Mononuclear cell (primary cell): ENCODE results near the gene DDX10. TPM values are rescaled to one million over a fixed set of nuclear protein-coding genes. Genes with fewer than 3 reads are reported as not detected.

Experiments used
- H3K27me3 ChIP-seq: 2 replicates; pipeline ENCODE4 v1.6.0; 2011; ENCODE audit warnings: low read length, control low read depth; ENCODE audit not compliant: insufficient read depth
- H3K4me1 ChIP-seq: 2 replicates; pipeline ENCODE4 v1.5.1; 2011; ENCODE audit warnings: mild to moderate bottlenecking, low read length, control low read depth; ENCODE audit not compliant: insufficient read depth
- H3K4me3 ChIP-seq: 2 replicates; pipeline ENCODE4 v1.5.1; 2011; ENCODE audit warnings: mild to moderate bottlenecking, low read length, moderate library complexity
- H3K9me3 ChIP-seq: 2 replicates; pipeline ENCODE4 v1.5.1; 2011; ENCODE audit warnings: low read depth, mild to moderate bottlenecking, control low read depth, low read length
- total RNA-seq: library from RNA; depleted of rRNA; stranded (reverse); fragments of >200 nt; gene quantifications from one replicate; pipeline ENCODE4 v1.2.3, GENCODE V29; 2012

DDX10 gene
- total RNA-seq, 1 donor: 8.5 TPM

DNA sequence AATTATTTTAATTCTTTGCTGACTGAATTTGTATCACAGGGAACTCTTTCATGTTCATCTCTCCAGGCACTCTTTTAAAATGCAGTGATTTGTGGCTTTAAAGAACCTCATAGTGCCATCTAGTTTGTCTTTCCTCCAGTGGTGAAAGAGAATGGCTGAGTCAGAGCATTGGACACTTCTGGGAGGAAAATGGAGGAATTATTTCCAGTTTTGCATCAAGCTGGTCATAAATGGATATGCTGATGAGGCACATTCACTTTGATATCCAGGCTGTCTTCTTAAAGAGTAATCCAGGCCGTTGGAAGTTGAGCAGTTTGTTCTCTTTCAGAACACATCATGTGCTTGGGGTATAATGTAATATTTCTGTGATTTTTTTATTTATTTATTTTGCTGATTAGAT is 273.7 kb downstream of the DDX10 start:
- Histone ChIP-seq H3K4me3 (no peak overlapping the region), H3K4me1 (no peaks in the 10 kb centered on the region), H3K9me3 (no peaks in the 10 kb centered on the region), H3K27me3 (no peaks in the 10 kb centered on the region)

DNA sequence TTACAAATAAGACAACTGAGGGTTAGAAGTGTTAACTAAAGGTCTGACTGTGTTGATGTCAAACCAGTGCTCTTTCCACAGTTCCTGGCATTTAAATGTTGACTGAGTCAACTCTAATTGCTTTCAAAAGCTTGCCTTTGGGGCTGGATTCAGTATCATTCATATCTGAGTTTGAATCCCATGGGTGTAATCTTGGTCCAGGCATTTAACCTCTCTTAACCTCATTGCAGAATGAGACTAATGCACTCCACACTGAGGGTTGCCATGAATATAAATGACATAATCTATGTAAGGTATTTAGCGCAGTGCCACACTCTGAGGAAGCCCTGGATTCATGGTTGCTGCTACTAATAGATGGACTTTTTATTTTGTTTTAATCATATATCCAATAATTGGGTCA is 274.3 kb downstream of the DDX10 start:
- H3K4me1 ChIP-seq: no peaks in the 10 kb centered on the region
- H3K4me3 ChIP-seq: no peak overlapping the region
- H3K9me3 ChIP-seq: no peaks in the 10 kb centered on the region
- no peaks in the 10 kb centered on the region for H3K27me3 ChIP-seq

DNA sequence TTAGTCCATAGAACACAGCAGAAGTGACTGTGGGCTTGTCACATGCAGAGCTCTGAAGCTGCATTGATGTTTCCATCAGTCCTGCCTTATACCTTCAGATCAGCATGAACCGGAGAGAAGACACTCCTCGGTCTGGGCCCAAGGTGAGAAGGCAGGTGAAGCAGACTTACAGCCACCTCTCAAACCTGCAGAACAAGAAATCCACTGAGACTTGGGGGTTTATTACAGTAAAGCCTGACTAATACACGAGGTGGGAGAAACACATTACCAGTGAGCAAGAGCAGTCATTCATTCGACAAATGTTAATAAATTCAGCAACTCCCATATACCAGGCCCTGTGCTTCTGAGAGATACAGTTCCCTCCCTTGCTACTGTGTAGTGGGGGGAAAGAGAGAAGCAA is 279.0 kb downstream of the DDX10 start:
- Histone ChIP-seq H3K4me1 (no peaks in the 10 kb centered on the region), H3K27me3 (no peaks in the 10 kb centered on the region), H3K4me3 (no peak overlapping the region), H3K9me3 (no peaks in the 10 kb centered on the region)

- Histone ChIP-seq H3K4me3 (no peak overlapping the region), H3K4me1 (no peaks in the 10 kb centered on the region), H3K9me3 (no peaks in the 10 kb centered on the region), H3K27me3 (no peaks in the 10 kb centered on the region)
These were observed 279.8 kb downstream of the DDX10 start for GRCh38 chr11:108944471-108945178.

GRCh38 chr11:108945341-108945740 is 280.5 kb downstream of the DDX10 start:
- Histone ChIP-seq H3K4me3 (no peak overlapping the region), H3K4me1 (no peaks in the 10 kb centered on the region), H3K27me3 (no peaks in the 10 kb centered on the region), H3K9me3 (no peaks in the 10 kb centered on the region)

GRCh38 chr11:108947654-108948570 is 283.0 kb downstream of the DDX10 start:
- H3K4me3 ChIP-seq: no peak overlapping the region
- no peaks in the 10 kb centered on the region for H3K9me3 ChIP-seq
- no peaks in the 10 kb centered on the region for H3K4me1 ChIP-seq
- H3K27me3 ChIP-seq: no peaks in the 10 kb centered on the region

DNA sequence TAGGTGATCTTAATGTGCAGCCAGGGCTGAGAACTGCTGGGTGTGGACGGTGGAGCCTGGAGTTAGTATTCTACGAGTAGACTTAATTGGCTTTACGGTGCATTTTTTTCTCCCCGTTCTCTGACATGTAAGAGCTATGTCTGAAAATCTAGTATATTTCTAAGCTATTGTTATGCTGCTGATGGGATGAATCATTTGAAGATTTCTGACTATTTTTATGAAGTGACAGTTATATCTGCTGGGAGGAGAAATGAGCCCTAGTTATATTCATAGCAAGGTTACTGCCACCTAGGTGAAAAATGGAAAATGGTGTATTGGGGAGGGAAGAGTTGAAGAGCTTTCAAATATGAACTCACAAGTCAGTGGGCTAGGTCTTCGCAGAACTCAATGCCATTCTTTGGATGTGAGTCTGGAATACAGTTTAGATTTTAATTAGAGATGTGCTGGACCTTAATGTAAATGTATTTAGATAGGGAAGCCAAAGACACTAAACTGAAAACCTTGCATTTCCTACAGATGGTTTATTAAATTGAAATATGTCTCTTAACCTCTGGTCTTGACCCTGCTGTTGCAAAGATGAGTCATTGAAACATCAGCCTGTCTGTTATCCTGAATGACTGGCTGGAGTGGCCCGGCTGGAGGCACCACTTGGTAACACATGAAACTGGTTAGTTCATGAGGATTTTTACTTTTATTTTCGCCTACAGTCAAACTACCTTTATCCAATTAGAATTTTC is 293.7 kb downstream of the DDX10 start:
- Histone ChIP-seq H3K27me3 (no peaks in the 10 kb centered on the region), H3K4me1 (no peaks in the 10 kb centered on the region), H3K4me3 (no peak overlapping the region), H3K9me3 (no peaks in the 10 kb centered on the region)

DNA sequence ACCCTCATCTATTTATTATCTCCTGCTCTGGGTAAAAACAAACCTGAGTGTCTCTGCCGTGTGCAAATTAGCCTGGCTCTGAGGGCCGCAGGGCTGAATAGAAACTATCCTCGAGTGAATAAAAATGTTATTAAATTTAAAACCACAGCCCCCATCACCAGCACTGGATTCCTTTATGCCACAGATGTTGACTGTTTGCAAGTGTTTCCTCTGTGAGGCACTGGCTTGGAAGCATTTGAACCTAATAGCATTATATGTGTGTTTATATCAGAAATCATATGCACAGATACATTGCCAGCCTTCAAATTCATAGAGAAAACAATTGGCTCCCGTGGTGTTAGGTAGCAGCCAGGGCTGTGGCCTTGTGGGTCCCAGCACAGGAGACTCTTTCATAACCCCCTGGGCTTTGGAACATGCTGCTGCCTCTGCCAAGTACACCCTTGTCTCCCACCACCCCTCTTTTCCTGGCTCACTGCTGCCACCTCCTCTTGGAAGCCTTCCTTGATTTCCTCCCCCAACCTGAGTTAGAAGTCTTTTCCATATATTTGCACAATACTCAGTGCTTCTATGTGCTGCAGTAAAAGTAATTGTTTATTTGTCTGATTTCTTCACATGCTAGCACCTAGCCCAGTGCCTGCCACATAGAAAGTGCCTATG is 294.4 kb downstream of the DDX10 start:
- H3K27me3 ChIP-seq: no peaks in the 10 kb centered on the region
- H3K9me3 ChIP-seq: no peaks in the 10 kb centered on the region
- H3K4me3 ChIP-seq: no peak overlapping the region

GRCh38 chr11:108959874-108960273 is 295.0 kb downstream of the DDX10 start:
- H3K4me1 ChIP-seq: no peaks in the 10 kb centered on the region
- no peaks in the 10 kb centered on the region for H3K27me3 ChIP-seq
- no peaks in the 10 kb centered on the region for H3K9me3 ChIP-seq
- H3K4me3 ChIP-seq: no peak overlapping the region

More for the DNA sequence above, 294.4 kb downstream of the DDX10 start:
- H3K4me1 ChIP-seq: no peaks in the 10 kb centered on the region

- Histone ChIP-seq H3K27me3 (no peaks in the 10 kb centered on the region), H3K9me3 (no peaks in the 10 kb centered on the region), H3K4me3 (no peak overlapping the region)
These were observed 295.6 kb downstream of the DDX10 start for GRCh38 chr11:108960501-108960900.

DNA sequence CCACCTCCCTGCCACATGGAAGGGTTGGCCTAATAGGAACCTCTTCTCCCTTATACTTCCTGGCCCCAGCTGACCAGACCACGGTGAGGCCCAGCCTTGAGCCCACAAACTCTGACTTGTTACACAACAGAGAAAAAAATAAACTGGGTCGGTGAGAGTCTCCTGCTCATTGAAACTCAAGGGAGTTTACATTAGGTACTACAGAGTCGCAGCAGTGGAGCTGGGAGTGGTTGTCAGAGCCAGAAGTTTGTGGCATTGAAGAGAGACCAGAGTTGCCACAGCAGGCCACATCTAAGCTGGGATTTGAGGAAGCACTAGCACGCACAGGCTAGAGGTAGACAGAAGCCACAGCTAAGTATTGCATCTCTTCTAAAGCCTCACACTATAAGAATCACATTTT is 296.2 kb downstream of the DDX10 start:
- Histone ChIP-seq H3K9me3 (no peaks in the 10 kb centered on the region), H3K4me3 (no peak overlapping the region), H3K4me1 (no peaks in the 10 kb centered on the region), H3K27me3 (no peaks in the 10 kb centered on the region)

More at GRCh38 chr11:108960501-108960900, 295.6 kb downstream of the DDX10 start:
- no peaks in the 10 kb centered on the region for H3K4me1 ChIP-seq

DNA sequence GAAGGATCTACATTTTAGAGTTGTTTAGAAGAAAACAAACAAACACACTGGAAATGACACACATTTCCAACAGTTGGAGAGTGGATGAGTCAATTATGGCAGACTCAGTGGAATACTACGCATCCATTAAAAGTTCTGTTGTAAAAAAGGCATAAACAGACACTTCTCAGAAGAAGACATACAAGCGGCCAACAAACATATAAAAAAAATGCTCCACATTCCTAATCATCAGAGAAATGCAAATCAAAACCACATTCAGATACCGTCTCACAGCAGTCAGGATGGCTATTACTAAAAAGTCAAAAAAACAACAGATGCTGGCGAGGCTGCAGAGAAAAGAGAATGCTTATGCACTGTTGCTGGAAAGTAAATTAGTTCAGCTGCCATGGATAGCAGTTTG is 298.2 kb downstream of the DDX10 start:
- Histone ChIP-seq H3K27me3 (no peaks in the 10 kb centered on the region), H3K9me3 (no peaks in the 10 kb centered on the region), H3K4me3 (no peak overlapping the region), H3K4me1 (no peaks in the 10 kb centered on the region)

GRCh38 chr11:108965306-108966001 is 300.6 kb downstream of the DDX10 start:
- no peaks in the 10 kb centered on the region for H3K4me1 ChIP-seq
- no peaks in the 10 kb centered on the region for H3K9me3 ChIP-seq
- no peaks in the 10 kb centered on the region for H3K27me3 ChIP-seq
- no peak overlapping the region for H3K4me3 ChIP-seq

DNA sequence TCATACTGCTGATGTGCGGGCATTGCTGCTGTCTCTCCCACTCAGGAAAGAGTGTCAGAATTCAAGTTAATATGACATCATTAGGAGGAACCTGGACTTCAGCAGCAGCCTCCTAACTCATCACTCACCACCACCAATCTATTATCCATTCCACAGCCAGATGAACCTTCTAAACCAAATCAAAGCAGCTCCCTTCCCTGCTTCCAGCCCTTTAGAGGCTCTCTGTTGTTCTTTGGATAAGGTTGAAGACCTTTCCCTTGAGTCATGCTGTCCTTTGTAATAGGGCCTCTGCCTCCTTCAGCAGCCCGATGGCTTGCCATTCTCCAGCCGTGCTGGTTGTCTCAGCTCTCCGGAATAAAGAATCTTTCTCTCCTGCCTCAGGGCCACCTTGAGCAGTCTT is 301.3 kb downstream of the DDX10 start:
- no peaks in the 10 kb centered on the region for H3K27me3 ChIP-seq
- no peaks in the 10 kb centered on the region for H3K4me1 ChIP-seq
- no peak overlapping the region for H3K4me3 ChIP-seq
- no peaks in the 10 kb centered on the region for H3K9me3 ChIP-seq
